ENCODE data around the gene EDC4.
"Not testable (repeated sequence)": the region's sequence is repeated elsewhere in the genome, so short reads cannot be mapped to it uniquely, and the experiment has no call there.

EDC4 gene

GRCh38 chr16:67834242-67834614 is 38.6 kb upstream of the EDC4 start:
- no peak for DNase-seq (ENCODE audit: low read depth in 2 of 2)
- no peak for TF ChIP-seq CTCF (IDR thresholded peaks at IDR 0.05; ENCODE audit: low read depth, low read length)
- peak overlapping the region in 1 of 2 donors; percentile 82 for H3K4me3 ChIP-seq (replicated peaks in 1 of 2; ENCODE audit: low read depth in 2 of 2, low read length in 2 of 2)

GRCh38 chr16:67837190-67837589 is 35.7 kb upstream of the EDC4 start:
- not testable (repeated sequence) for H3K4me3 ChIP-seq (replicated peaks in 1 of 2; ENCODE audit: low read depth in 2 of 2, low read length in 2 of 2); DNase-seq (ENCODE audit: low read depth in 2 of 2)

- no peak overlapping the region for H3K4me3 ChIP-seq (replicated peaks in 1 of 2; ENCODE audit: low read depth in 2 of 2, low read length in 2 of 2)
- no peak for TF ChIP-seq CTCF (IDR thresholded peaks at IDR 0.05; ENCODE audit: low read depth, low read length)
- no peak for DNase-seq (ENCODE audit: low read depth in 2 of 2)
Observed at GRCh38 chr16:67837811-67838210, 35.0 kb upstream of the EDC4 start.

- H3K4me3 ChIP-seq (replicated peaks in 1 of 2; ENCODE audit: low read depth in 2 of 2, low read length in 2 of 2) = peak overlapping the region in 1 of 2 donors; percentile 93
- no peak for TF ChIP-seq CTCF (IDR thresholded peaks at IDR 0.05; ENCODE audit: low read depth, low read length)
- DNase-seq (ENCODE audit: low read depth in 2 of 2) = no peak
Observed at GRCh38 chr16:67841198-67841815, 31.5 kb upstream of the EDC4 start.

GRCh38 chr16:67841816-67842508 is 30.9 kb upstream of the EDC4 start, which contains the start of gene THAP11:
TSS of gene THAP11 (plus strand) at chr16:67842320. CDS start at chr16:67842555, 235 bp downstream.
- peak; percentile 96 to 97 for DNase-seq (ENCODE audit: low read depth in 2 of 2)
- H3K4me3 ChIP-seq (replicated peaks in 1 of 2; ENCODE audit: low read depth in 2 of 2, low read length in 2 of 2) = peak within 1 kb of the TSS; percentile 76 to 93
- peak; percentile 90 for TF ChIP-seq CTCF (IDR thresholded peaks at IDR 0.05; ENCODE audit: low read depth, low read length)

- DNase-seq (ENCODE audit: low read depth in 2 of 2) = peak; percentile 53 to 66
- peak overlapping the region; percentile 76 to 93 for H3K4me3 ChIP-seq (replicated peaks in 1 of 2; ENCODE audit: low read depth in 2 of 2, low read length in 2 of 2)
- TF ChIP-seq CTCF (IDR thresholded peaks at IDR 0.05; ENCODE audit: low read depth, low read length) = peak; percentile 39
Observed at GRCh38 chr16:67842509-67843342, 30.1 kb upstream of the EDC4 start.

- no peak for TF ChIP-seq CTCF (IDR thresholded peaks at IDR 0.05; ENCODE audit: low read depth, low read length)
- H3K4me3 ChIP-seq (replicated peaks in 1 of 2; ENCODE audit: low read depth in 2 of 2, low read length in 2 of 2) = peak overlapping the region; percentile 76 to 93
- peak in 1 of 2 donors; percentile 45 for DNase-seq (ENCODE audit: low read depth in 2 of 2)
Observed at GRCh38 chr16:67843343-67843765, 29.5 kb upstream of the EDC4 start.

Data from cardiac fibroblast (primary cell).